NCI-H1105 treated with DMSO at 0.1 percent for 48 hours (cell line): ENCODE measurements around the gene MRPL4.
"Not testable (repeated sequence)": the region's sequence is repeated elsewhere in the genome, so short reads cannot be mapped to it uniquely, and the experiment has no call there.

Source experiments
- DNase-seq: peaks from one replicate; lab custom pipeline; 2025; lab: John Stamatoyannopoulos, UW

The MRPL4 gene

DNA sequence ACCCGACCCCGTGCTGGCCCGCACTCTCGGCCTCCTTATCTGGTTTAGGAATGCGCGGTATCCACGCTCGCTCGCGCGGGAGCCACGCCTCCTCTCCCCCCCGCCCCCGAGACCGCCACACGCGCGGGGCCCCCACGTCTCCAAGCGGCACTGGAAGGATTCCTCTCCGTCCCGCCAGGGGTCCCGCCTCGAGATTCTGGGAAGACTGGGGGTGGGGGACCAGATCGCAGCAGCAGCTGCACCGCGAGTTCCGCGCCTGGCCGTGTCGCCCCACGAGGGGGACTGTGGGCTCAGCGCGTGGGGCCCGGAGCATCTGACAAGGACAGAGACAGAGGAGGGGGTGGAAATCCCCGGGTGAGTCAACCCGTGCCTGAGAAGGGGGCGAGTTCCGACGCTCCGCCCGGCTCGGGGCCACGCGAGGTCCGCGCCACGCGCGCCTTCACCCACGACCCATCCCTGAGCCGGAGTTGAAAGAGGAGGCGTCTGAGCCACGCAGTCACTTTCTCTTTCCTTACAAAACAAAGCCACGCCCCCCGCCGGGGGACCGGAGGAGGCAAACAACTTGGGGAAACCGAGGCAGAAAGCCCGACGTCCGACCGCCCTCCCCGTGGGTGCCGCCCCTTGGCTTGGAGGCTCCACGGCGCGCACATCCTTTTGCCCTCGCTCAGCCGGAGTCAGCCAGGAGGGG lies 21.7 kb upstream of the MRPL4 start:
- no peak for DNase-seq

DNA sequence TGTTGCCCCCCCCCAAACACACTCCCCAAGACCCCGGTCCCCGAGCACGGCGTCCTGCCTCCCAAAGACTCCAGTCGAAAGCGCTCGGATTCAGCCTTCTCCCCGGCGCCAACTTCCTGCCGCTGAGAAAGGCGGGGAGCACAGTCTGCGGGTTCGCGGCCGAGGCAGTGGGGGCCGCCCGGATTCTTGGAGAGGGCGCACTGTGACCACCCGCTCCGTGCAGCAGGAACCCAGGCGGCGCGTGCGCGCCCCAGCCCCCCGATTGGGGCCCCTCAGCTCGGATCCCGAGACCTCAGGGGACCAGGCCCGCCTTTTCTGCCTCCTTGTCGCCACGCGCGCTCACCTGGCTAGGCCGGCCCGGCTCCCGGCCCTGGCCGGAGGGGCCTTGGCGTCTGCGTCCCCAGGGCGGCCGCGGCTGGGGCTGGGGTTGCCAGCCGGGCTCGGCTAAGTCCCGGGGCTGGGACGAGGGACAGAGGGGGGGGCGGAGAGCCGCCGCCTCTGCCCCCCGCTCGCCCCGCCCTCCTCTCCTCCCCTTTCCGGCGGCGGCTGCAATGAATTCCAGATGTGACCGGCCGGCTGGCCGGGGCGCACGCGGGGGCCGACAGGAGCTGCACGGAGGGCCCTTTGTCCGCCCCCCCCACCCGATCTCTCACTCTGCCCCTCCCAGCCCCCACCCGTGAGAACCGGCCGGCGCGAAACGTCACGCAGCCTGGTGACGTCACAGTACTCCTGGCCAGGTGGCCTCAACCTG lies 21.0 kb upstream of the MRPL4 start, which contains the start of gene S1PR2:
Gene S1PR2 (minus strand): TSS at position 471 of the 751 bp plus-strand sequence. CDS start 6,426 bp downstream, outside the sequence.
- DNase-seq, result peak; percentile 69

DNA sequence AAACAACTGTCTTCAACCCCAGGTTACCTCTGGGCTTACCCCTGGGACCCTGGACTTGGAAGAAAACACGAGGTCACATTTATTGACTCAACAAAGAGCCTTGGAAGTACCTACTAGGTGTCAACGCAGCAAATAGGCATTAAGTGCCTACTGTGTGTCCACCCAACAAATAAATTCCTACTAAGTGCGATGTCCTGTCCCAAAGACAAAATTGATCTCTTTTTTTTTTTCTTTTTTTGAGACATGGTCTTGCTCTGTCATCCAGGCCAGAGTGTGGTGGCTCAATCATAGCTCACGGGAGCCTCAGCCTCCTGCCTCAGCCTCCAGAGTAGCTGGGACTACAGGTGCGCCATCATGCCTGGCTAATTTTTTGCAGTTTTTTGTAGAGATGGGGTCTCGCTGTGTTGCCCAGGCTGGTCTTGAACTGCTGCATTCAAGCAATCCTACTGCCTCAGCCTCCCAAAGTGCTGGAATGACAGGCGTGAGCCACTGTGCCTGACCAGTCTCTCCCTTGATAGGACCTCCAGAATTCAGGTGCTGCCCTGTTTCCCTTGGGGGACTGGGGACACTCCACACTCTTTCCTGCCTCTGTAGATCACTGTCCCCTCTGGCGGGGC lies 20.3 kb upstream of the MRPL4 start:
- DNase-seq, result no peak

DNA sequence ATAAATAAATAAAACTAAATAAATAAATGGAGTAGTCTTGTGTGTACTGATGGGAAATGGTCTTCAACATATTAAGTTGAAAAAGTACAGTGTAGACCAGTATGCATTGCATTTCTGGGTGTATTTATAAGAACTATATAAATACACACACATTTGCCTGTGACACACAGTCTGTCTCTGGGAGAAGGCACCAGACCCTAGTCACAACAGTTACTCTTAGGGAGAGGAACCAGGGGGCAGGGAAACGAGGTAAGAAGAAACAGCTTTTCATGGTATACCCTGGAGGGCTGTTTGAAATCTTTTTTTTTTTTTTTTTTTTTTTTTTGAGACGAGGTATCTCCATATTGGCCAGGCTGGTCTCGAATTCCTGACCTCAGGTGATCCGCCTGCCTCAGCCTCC lies 18.1 kb upstream of the MRPL4 start:
- no peak for DNase-seq

DNA sequence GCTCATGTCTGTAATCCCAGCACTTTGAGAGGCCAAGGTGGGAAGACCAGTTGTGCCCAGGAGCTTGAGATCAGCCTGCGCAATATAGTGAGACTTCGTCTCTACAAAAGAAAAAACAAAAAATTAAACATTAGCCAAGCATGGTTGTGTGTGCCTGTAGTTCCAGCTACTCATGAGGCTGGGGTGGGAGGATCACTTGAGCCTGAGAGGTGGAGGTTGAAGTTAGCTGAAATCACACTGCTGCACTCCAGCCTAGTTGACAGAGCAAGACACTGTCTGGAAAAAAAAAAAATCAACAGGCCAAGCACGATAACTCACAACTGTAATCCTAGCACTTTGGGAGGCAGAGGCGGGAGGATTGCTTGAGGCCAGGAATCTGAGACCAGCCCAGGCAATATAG lies 17.0 kb upstream of the MRPL4 start:
- DNase-seq, result no peak

DNA sequence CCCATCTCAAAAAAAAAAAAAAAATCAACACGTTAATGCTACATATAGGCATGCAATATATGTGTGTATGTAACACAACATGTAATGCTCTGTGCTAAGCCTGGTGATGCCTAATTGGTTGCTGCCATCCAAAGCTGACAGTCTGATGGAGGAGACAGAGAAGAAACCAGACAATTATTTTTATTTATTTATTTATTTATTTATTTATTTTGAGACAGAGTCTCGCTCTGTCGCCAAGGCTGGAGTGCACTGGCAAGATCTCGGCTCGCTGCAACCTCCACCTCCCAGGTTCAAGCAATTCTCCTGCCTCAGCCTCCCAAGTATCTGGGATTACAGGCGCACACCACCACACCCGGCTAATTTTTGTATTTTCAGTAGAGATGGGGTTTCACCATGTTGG lies 16.6 kb upstream of the MRPL4 start:
- not testable (repeated sequence) for DNase-seq

DNA sequence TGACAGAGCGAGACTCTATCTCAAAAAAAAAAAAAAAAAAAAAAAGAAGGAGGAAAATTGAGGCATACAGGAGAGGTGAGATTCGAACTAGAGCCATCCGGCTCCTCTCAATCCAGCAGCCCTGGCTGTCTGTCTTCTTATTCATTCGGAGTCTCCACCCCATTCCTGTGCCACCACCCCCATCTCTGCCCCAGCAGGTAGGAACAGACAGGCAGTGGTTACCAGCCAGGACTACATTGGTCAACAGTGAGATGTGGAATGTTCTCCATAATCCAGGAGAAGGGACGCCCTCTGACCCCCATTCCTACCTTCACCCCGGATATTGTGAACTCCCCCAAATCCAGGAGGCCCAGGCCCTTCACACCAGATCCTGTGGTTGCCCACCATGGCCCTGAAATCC lies 14.3 kb upstream of the MRPL4 start:
- DNase-seq, result no peak

DNA sequence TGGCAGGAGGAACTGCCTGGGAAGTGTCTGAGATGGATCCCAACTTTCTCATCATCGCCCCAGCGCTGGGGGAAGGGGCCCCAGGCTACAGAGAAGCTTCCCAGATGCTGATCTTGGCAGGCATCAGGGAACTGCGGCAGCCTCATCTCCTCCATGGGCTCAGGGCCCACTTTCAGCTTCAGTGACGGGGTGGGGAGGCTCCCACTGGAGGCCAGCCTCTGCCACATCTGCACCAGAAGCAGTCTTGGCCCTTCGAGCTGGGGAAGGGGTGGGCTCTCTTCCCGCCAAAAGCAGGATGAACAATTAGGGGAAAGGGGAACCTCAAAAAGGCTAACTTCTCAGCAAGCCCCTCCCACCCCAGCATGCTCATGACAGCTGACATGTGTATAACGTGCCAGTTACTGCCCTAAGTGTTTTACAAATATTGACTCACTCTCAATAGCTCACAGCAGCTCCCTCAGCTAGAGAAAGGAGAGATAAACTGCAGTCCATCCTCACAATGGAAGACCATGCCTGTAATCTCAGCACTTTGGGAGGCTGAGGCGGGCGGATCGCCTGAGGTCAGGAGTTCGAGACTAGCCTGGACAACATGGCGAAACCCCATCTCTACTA lies 13.7 kb upstream of the MRPL4 start:
- peak; percentile 34 for DNase-seq

DNA sequence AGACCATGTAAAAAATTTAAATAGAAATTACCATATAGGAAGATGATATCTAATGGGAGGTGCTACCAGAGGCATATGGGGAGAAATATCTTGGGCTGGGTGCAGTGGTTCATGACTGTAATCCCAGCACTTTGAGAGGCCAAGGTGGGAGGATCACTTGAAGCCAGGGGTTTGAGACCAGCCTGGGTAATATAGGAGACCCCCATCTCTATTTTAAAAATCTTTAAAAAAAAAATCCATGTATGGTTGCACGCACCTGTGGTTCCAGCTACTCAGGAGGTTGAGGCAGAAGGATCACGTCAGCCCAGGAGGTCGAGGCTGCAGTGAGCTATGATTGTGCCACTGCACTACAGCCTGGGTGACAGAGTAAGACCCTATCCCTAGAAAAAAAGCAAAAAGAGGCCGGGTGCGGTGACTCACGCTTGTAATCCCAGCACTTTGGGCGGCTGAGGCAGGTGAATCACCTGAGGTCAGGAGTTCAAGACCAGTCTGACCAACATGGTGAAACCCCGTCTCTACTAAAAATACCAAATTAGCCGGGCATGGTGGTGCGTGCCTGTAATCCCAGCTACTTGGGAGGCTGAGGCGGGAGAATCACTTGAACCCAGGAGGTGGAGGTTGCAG lies 10.1 kb upstream of the MRPL4 start:
- DNase-seq, result not testable (repeated sequence)

DNA sequence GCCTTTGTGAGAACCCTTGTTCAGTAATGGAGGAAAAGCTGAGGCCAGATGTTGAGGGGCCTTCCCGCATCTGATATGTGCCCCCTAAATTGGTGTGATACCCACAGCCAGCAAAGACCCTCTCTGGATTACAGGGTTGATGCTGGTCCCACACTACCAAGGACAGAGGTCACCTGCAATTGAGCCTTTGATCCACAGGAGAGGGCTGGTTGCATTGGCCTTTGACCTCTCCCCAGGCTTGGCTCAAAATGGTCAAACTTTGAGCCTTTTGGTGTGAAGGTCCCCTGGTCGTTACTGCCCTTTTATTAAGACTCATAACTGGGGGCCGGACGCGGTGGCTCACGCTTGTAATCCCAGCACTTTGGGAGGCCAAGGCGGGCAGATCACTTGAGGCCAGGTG lies 8.4 kb upstream of the MRPL4 start:
- no peak for DNase-seq

DNA sequence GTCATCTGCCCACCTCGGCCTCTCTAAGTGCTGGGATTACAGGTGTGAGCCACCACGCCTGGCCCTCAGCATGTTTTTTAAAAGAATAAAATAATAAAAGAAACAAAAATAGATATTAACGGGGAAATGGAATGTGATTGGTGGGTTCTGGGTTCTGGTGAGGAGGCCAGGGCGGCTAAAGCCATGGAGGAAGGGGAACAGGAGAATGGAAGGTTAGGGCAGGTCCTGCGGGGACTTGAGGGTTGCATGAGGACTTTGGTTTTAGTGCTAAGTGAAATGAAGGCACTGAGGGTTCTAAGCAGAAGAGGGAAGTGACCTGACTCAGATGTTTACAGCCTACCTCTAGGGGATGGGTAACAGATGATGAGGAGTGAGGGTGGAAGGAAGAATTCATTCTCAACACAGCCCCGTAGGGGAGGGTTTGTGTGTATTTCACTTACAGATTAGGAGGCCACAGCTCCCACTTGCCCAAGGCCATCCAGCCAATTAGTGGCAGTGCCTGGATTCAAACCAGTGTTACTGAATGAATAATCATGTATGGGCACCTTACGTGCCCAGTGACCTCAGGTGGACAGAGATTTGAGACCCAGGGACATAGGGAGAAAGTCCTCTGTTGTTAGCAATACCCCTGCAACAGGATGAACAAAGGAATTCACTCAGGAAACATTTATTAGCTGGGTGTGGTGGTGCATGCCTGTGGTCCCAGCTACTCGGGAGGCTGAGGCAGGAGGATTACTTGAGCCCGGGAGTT lies 6.7 kb upstream of the MRPL4 start:
- DNase-seq, result no peak

DNA sequence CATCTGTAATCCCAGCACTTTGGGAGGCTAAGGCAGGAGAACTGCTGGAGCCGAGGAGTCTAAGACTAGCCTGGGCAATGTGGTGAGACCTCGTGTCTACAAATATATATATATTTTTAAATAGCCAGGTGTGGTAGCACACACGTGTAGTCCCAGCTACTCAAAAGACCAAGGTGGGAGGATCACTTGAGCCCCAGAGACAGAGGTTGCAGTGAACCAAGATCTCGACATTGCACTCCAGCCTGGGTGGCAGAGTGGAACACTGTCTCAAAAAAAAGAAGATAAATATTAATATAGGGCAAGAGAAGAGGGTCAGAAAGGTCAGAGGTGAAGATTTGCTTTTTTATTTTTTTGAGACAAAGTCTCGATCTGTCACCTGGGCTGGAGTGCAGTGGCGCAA lies 5.5 kb upstream of the MRPL4 start:
- no peak for DNase-seq

DNA sequence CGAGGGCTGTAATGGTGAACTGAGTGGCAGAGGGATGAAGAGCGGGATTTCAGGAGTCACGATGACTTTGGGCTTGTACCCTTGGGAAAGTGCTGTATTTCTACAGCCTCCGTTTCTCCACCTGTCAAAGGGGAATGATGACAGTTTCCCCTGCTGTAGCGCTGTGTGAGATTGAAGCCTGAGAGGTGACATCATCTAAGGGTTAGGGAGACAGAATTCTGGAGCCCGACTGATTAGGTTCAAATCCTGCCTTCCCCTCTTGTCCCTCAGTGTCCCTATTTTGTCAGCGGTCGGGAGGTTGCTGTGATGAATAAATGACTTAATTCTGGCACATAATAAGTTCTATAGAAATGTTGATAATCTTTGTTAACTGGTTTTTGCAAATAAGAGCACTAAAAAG lies 693 bp downstream of the MRPL4 start:
- no peak for DNase-seq

DNA sequence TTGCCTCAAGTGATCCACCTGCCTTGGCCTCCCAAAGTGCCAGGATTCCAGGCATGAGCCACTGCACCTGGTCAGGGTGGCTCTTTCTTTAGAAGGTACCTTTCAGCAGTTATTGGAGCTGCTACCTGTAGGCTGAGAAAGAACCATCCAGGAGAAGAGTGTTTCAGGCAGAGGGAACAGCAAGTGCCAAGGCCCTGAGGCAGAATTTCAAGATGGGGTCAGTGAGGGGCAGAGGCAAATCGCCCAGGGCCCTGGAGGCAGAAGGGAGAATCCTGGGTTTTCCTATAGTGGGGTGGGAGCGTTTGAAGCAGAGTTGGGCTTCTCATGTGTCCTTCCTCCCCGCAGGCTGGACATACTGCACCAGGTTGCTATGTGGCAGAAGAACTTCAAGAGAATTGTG lies 2.2 kb downstream of the MRPL4 start:
- no peak for DNase-seq

DNA sequence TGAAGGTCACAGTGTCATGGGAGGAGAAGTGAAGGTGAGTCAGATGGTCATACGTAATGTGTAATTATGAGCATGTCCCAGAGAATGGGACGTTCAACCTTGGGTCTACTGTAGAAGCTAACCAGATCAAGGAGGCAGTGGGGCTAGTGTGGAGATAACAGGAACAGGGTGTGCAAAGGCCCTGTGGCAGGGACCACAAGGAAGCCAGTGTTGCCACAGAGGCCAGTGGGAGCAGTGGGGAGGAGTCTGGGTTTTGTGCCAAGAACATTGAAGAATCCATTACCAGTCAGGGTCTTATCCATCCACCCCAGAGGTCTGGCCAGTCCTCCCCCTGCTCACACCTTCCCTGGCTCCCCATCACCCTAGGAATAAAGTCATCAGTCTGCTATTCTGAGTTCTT lies 3.3 kb downstream of the MRPL4 start:
- no peak for DNase-seq

DNA sequence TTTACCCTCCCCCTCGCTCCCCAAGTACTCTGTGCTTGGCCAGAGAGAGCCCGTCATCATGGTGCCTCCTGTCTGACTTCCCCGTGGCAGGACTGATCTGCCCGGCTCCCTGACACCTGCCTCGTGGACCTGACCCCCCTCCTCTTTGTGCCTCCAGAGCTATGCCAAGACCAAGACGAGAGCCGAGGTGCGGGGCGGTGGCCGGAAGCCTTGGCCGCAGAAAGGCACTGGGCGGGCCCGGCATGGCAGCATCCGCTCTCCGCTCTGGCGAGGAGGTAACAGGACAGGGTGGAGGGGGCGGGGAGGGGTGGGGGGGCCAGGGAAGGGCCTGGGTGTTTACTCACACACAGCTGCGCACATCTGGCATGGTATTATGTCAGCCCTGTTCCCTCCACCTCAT lies 4.5 kb downstream of the MRPL4 start:
- no peak for DNase-seq

DNA sequence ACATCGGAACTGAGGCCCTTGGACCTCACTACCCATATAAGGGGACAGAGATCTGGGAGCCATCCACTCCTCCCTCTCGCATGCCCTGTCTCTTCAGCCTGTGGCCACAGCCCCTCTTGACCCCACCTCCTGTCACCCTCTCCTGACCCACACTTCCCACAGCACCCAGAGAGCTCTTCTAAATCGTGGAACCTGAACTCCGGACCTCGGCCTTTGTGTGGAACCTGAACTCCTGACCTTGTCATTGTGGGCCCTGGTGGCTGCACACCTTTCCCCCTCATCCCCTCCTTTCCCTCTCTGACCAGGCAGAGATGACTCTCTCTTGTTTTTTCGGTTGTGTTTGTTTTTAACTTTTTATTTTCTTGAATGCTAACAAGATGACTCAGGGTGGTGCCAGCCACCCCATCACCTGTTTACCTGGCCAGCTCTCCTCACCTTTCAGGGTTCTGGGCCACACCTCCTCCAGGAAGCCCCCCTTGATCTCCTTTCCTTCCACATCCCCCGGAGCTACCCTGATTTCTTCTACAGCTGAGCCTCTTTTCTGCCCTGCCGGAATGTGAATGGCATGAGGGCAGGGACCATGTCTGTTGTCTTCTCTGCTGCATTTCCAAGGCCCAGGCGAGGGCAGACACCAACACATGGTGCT lies 5.1 kb downstream of the MRPL4 start:
- no peak for DNase-seq

DNA sequence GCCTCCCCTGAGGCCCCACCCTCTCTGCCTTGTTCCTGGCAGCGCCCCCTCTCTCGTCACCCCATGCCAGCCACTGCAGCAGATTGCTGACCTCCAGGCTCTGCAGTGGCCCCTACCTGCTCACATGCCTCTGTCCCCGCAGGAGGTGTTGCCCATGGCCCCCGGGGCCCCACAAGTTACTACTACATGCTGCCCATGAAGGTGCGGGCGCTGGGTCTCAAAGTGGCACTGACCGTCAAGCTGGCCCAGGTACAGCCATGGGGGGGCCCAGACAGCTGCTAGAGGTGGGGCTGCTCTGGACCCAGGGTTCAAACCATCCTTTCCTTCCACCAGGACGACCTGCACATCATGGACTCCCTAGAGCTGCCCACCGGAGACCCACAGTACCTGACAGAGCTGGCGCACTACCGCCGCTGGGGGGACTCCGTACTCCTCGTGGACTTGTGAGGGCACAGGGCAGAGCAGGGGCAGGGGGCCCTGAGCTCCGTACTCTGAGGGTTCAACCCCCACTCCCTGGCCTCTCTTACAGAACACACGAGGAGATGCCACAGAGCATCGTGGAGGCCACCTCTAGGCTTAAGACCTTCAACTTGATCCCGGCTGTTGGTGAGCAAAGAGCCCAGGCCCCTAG lies 6.2 kb downstream of the MRPL4 start:
- DNase-seq, result no peak

DNA sequence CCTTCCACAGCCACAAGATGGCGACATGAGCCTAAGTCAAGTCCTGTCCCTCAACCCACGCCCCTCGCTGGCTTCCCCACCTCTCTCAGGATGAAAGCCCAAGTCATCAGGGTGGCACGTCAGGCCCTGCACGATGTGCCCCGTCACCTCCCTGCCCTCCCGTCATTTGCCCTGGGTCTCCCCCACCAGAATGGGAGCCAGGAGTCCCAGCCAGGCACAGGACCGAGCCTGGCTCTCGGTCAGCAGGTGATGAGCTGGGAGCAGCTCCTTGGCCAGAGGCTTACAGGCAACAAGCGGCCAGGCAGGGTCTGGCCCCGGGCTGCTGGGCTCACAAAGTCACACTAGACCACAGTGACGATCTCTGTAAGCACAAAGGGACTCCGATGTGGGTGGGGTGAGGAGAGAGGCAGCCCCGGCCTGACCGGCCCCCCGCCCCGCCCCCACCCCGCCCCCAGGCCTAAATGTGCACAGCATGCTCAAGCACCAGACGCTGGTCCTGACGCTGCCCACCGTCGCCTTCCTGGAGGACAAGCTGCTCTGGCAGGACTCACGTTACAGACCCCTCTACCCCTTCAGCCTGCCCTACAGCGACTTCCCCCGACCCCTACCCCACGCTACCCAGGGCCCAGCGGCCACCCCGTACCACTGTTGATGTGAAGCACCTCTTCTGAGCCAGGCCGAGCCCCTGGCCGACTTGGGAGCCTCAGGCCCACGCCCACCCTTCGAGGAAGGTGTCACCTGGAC lies 7.3 kb downstream of the MRPL4 start:
- peak; percentile 78 for DNase-seq

DNA sequence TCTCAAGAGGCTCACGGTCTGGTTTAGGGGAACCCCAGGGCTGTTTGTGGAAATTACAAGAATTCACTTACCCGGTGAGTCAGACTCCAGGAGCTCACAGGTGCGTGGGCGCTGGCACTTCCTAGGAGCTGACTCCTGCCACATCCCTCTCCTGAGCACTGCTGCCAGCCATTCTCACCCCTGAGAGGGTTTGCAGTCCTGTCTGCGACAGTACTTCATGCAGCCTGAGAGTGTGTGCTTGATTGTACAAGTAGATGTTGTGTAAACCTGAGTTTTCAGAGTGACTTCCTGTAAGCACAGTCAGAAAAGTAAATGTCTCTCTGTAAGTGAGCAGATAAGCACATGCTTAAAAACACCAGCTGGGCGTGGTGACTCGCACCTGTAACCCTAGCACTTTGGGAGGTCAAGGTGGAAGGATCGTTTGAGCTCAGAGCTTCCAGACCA lies 8.1 kb downstream of the MRPL4 start:
- no peak for DNase-seq
